ENCODE data around the gene S1PR1.

The S1PR1 gene

GRCh38 chr1:101236516-101237228 lies at the start of gene S1PR1:
Gene S1PR1 (plus strand): TSS chr1:101237019. CDS start chr1:101238985, 1,966 bp downstream.
- TF ChIP-seq, protein P1, sequence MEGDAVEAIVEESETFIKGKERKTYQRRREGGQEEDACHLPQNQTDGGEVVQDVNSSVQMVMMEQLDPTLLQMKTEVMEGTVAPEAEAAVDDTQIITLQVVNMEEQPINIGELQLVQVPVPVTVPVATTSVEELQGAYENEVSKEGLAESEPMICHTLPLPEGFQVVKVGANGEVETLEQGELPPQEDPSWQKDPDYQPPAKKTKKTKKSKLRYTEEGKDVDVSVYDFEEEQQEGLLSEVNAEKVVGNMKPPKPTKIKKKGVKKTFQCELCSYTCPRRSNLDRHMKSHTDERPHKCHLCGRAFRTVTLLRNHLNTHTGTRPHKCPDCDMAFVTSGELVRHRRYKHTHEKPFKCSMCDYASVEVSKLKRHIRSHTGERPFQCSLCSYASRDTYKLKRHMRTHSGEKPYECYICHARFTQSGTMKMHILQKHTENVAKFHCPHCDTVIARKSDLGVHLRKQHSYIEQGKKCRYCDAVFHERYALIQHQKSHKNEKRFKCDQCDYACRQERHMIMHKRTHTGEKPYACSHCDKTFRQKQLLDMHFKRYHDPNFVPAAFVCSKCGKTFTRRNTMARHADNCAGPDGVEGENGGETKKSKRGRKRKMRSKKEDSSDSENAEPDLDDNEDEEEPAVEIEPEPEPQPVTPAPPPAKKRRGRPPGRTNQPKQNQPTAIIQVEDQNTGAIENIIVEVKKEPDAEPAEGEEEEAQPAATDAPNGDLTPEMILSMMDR (IDR thresholded peaks at IDR 0.05) = no peak

DNA sequence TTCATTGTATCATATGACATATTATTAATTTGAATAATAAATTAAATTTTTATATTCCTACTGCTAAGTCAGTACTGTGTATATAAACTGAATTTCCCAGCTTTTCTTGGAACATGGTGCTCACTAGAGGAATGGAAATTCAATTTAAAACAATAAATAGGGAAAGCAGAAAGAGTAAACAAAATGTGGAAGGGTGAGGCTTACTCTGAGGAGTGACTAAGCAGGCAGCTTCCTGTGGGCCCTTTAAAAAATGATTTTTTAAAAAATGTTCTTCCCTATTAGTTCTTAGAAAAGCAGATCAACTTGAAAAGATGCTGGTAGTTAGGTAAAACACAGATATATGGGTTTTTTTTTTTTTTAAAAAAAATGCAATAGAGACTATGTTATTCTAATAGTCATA lies 49.5 kb upstream of the S1PR1 start:
- TF ChIP-seq, protein P1 (IDR thresholded peaks at IDR 0.05) = no peak

GRCh38 chr1:101188331-101188730 lies 48.5 kb upstream of the S1PR1 start:
- TF ChIP-seq, protein P1 (IDR thresholded peaks at IDR 0.05) = no peak

DNA sequence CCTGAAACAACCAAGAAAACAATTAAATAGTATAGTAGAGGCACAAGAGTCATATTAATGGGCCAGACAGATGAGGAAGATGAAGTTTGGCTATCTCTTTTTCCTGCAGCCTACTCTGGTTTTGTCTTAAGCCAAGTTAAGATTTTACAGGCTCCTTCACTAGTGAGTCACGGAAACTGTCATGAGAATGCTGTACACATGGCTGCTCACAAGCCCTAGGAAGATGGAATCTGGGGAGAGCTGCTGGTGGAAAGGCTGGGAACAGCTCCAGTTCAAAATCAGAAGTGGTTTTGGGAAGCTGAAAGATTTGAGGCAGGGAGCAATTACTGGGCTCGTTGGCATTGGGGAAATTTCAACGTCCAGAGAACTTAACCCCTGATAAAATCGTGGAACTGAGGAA lies 46.4 kb upstream of the S1PR1 start:
- TF ChIP-seq, protein P1 (IDR thresholded peaks at IDR 0.05) = no peak

GRCh38 chr1:101191049-101191448 lies 45.8 kb upstream of the S1PR1 start:
- TF ChIP-seq, protein P1 (IDR thresholded peaks at IDR 0.05) = no peak

- TF ChIP-seq, protein P1 (IDR thresholded peaks at IDR 0.05) = no peak
Observed at GRCh38 chr1:101193733-101194169, 43.1 kb upstream of the S1PR1 start.

GRCh38 chr1:101194746-101195145 lies 42.1 kb upstream of the S1PR1 start:
- TF ChIP-seq, protein P1 (IDR thresholded peaks at IDR 0.05) = no peak

All from LNCAP (cell line).